Smooth muscle cell (in vitro differentiated cells): ENCODE measurements around the gene TTC34. TPM values are rescaled to one million over a fixed set of nuclear protein-coding genes. Genes with fewer than 3 reads are reported as not detected.

Source experiments
- DNase-seq: peaks from one replicate; lab custom pipeline; 2025; ENCODE audit not compliant: unreplicated experiment; lab: John Stamatoyannopoulos, UW
- H2AFZ ChIP-seq: fragments of 200-600 bp; sonication (generic); 2 replicates; pipeline ENCODE4 v1.6.0; 2016; ENCODE audit warnings: antibody characterized with exemption, low read depth, mild to moderate bottlenecking
- H3F3A ChIP-seq: fragments of 200-600 bp; sonication (generic); 2 replicates; pipeline ENCODE4 v1.6.0; 2017; ENCODE audit warnings: antibody characterized with exemption, low read depth
- H3K27ac ChIP-seq: fragments of 200-600 bp; sonication (generic); 2 replicates; pipeline ENCODE4 v1.5.1; 2016; ENCODE audit warnings: low read depth, mild to moderate bottlenecking
- H3K27me3 ChIP-seq: fragments of 200-600 bp; sonication (generic); 2 replicates; pipeline ENCODE4 v1.6.1; 2016; ENCODE audit warnings: low read depth, mild to moderate bottlenecking
- H3K36me3 ChIP-seq: fragments of 200-600 bp; sonication (generic); 2 replicates; pipeline ENCODE4 v1.5.1; 2016; ENCODE audit warnings: low read depth
- H3K4me1 ChIP-seq: fragments of 200-600 bp; sonication (generic); 2 replicates; pipeline ENCODE4 v1.5.1; 2016; ENCODE audit warnings: low read depth
- H3K4me2 ChIP-seq: fragments of 200-600 bp; sonication (generic); 2 replicates; pipeline ENCODE4 v1.6.0; 2016; ENCODE audit warnings: mild to moderate bottlenecking
- H3K4me3 ChIP-seq: fragments of 200-600 bp; sonication (generic); 2 replicates; pipeline ENCODE4 v1.5.1; 2016; ENCODE audit warnings: mild to moderate bottlenecking
- H3K79me2 ChIP-seq: fragments of 200-600 bp; sonication (generic); 2 replicates; pipeline ENCODE4 v1.6.0; 2016; ENCODE audit warnings: low read depth, mild to moderate bottlenecking
- H3K9ac ChIP-seq: fragments of 200-600 bp; sonication (generic); 2 replicates; pipeline ENCODE4 v1.6.0; 2016; ENCODE audit warnings: low read depth
- H3K9me3 ChIP-seq: fragments of 200-600 bp; sonication (generic); replicated peaks from 2 replicates; pipeline ENCODE4 v1.5.1; 2016; ENCODE audit warnings: low read depth
- H4K20me1 ChIP-seq: fragments of 200-600 bp; sonication (generic); 2 replicates; pipeline ENCODE4 v1.6.0; 2016; ENCODE audit warnings: low read depth
- CTCF ChIP-seq: fragments of 200-600 bp; sonication (generic); IDR thresholded peaks from 2 replicates; pipeline ENCODE4 v1.5.1; 2017; ENCODE audit warnings: borderline replicate concordance, mild to moderate bottlenecking, antibody characterized with exemption; ENCODE audit not compliant: insufficient read depth, poor library complexity, severe bottlenecking
- WGBS: methylation state at CpG from one replicate; pipeline ENCODE4 v1.1.7; 2016; ENCODE audit warnings: low lambda C conversion rate; 5-methylcytosine and 5-hydroxymethylcytosine counted together
- polyA plus RNA-seq: library from polyadenylated mRNA; unstranded; fragments of >200 nt; fragmentation: Nextera tagmentation; extraction: Ambion mirVana; gene quantifications from 2 replicates; pipeline ENCODE4 v1.2.1, GENCODE V29; 2016
- total RNA-seq: library from RNA; depleted of rRNA; stranded (reverse); fragments of >200 nt; gene quantifications from 2 replicates; pipeline ENCODE4 v1.2.3, GENCODE V29; 2014

TTC34 gene
- total and polyA plus RNA-seq, 2 experiments from 2014 or later = 0.01 to 0.04 TPM

GRCh38 chr1:2587071-2587859 is 214.2 kb downstream of the TTC34 start:
- H3F3A ChIP-seq = no peaks in the 10 kb centered on the region
- H3K9me3 ChIP-seq = no peaks in the 10 kb centered on the region
- H3K4me1 ChIP-seq = peaks cover 14% of the 10 kb centered on the region
- H3K27ac ChIP-seq = no peak overlapping the region
- H3K4me2 ChIP-seq = peak overlapping the region; percentile 99
- H3K4me3 ChIP-seq = peak overlapping the region; percentile 86
- no peaks in the 10 kb centered on the region for H3K36me3 ChIP-seq
- H3K9ac ChIP-seq = no peak overlapping the region
- no peaks in the 10 kb centered on the region for H4K20me1 ChIP-seq
- peak overlapping the region; percentile 89 for H2AFZ ChIP-seq
- no peaks in the 10 kb centered on the region for H3K27me3 ChIP-seq
- WGBS = 13% methylated on average over 49 of the region's 52 CpGs
- H3K79me2 ChIP-seq = no peaks in the 10 kb centered on the region
- no peak for DNase-seq
- no peak for TF ChIP-seq CTCF

- peak; percentile 98 for DNase-seq
- TF ChIP-seq CTCF = no peak
- Histone ChIP-seq H2AFZ (peak within 1 kb of the TSS; percentile 89), H4K20me1 (no peaks in the 10 kb centered on the region), H3K79me2 (no peaks in the 10 kb centered on the region), H3K9ac (peak within 1 kb of the TSS; percentile 90), H3K36me3 (no peaks in the 10 kb centered on the region), H3K27ac (peak within 1 kb of the TSS; percentile 57), H3K4me2 (peak within 1 kb of the TSS; percentile 99), H3K27me3 (no peaks in the 10 kb centered on the region), H3K9me3 (no peaks in the 10 kb centered on the region), H3K4me3 (peak within 1 kb of the TSS; percentile 86), H3F3A (no peaks in the 10 kb centered on the region), H3K4me1 (peaks cover 14% of the 10 kb centered on the region)
- WGBS = 1% methylated on average over 53 of the region's 107 CpGs
Measured at GRCh38 chr1:2586154-2587070, 215.1 kb downstream of the TTC34 start, which contains the start of gene PRXL2B. Gene PRXL2B, plus strand, starts transcription at chr1:2586777. Its CDS starts 109 bp downstream, at chr1:2586886.

Other genes starting within 250 kb of the TTC34 start
- gene TNFRSF14, start 245.3 kb downstream of the TTC34 start, total RNA-seq = 0.40 TPM in 1 of 2 replicates, not detected in the other
- gene TNFRSF14, start 245.3 kb downstream of the TTC34 start, polyA plus RNA-seq = not detected in 2 replicates
- gene PRXL2B, start 214.9 kb downstream of the TTC34 start, total RNA-seq = 16.1 and 27.4 TPM in 2 replicates
- gene PRXL2B, start 214.9 kb downstream of the TTC34 start, polyA plus RNA-seq = 18.4 and 26.6 TPM in 2 replicates
- 3.5 TPM in 1 of 2 replicates, not detected in the other for gene MMEL1, start 168.7 kb downstream of the TTC34 start, total RNA-seq
- gene MMEL1, start 168.7 kb downstream of the TTC34 start, polyA plus RNA-seq = 0.56 and 3.4 TPM in 2 replicates
- gene ACTRT2, start 219.8 kb upstream of the TTC34 start, total RNA-seq = not detected in 2 replicates
- not detected in 2 replicates for gene ACTRT2, start 219.8 kb upstream of the TTC34 start, polyA plus RNA-seq